ENCODE results near the gene TRAFD1. TPM values are rescaled to one million over a fixed set of nuclear protein-coding genes. Genes with fewer than 3 reads are reported as not detected.
A peak's percentile ranks its signal among the peaks of the same experiment; 100 is the strongest.

The TRAFD1 gene
- total RNA-seq, 4 donors from 2014 or later: 44.6 to 88.1 (median 54.6) TPM

GRCh38 chr12:112175361-112176155, 50.2 kb downstream of the TRAFD1 start:
- TF ChIP-seq CTCF (IDR thresholded peaks at IDR 0.05) (no peak), POLR2AphosphoS5 (IDR thresholded peaks at IDR 0.05) (no peak), EP300 (IDR thresholded peaks at IDR 0.05) (no peak), POLR2A (IDR thresholded peaks at IDR 0.05) (no peak)
- H3K9me3 ChIP-seq: no peaks in the 10 kb centered on the region
- no peak for DNase-seq (ENCODE audit: low spot score in 2 of 2)
- no peaks in the 10 kb centered on the region for H3K27me3 ChIP-seq
- no peak overlapping the region for H3K4me3 ChIP-seq
- peaks cover 93% of the 10 kb centered on the region for H3K36me3 ChIP-seq
- no peaks in the 10 kb centered on the region for H3K4me1 ChIP-seq
- H3K27ac ChIP-seq: no peak overlapping the region
- 88% methylated on average over 20 of the region's 20 CpGs for WGBS

- no peaks in the 10 kb centered on the region for H3K4me1 ChIP-seq
- 83% methylated on average over 11 of the region's 11 CpGs for WGBS
- H3K27ac ChIP-seq: no peak overlapping the region
- no peaks in the 10 kb centered on the region for H3K9me3 ChIP-seq
- DNase-seq (ENCODE audit: low spot score in 2 of 2): no peak
- peaks cover 93% of the 10 kb centered on the region for H3K36me3 ChIP-seq
- no peaks in the 10 kb centered on the region for H3K27me3 ChIP-seq
- H3K4me3 ChIP-seq: no peak overlapping the region
- TF ChIP-seq CTCF (IDR thresholded peaks at IDR 0.05) (no peak), EP300 (IDR thresholded peaks at IDR 0.05) (no peak), POLR2AphosphoS5 (IDR thresholded peaks at IDR 0.05) (no peak), POLR2A (IDR thresholded peaks at IDR 0.05) (no peak)
These were observed 51.1 kb downstream of the TRAFD1 start for GRCh38 chr12:112176321-112177010.

GRCh38 chr12:112178796-112179195, 53.4 kb downstream of the TRAFD1 start:
- Histone ChIP-seq H3K36me3 (peaks cover 88% of the 10 kb centered on the region), H3K4me1 (no peaks in the 10 kb centered on the region), H3K27me3 (no peaks in the 10 kb centered on the region), H3K9me3 (no peaks in the 10 kb centered on the region), H3K27ac (no peak overlapping the region), H3K4me3 (no peak overlapping the region)
- 100% methylated on average over 6 of the region's 15 CpGs for WGBS
- DNase-seq (ENCODE audit: low spot score in 2 of 2): peak in 1 of 2 donors; percentile 43
- TF ChIP-seq EP300 (IDR thresholded peaks at IDR 0.05) (no peak), POLR2A (IDR thresholded peaks at IDR 0.05) (no peak), CTCF (IDR thresholded peaks at IDR 0.05) (no peak), POLR2AphosphoS5 (IDR thresholded peaks at IDR 0.05) (no peak)

- Histone ChIP-seq H3K27ac (no peak overlapping the region), H3K9me3 (no peaks in the 10 kb centered on the region), H3K36me3 (peaks cover 88% of the 10 kb centered on the region), H3K4me1 (no peaks in the 10 kb centered on the region), H3K4me3 (no peak overlapping the region), H3K27me3 (no peaks in the 10 kb centered on the region)
- 88% methylated on average over 8 of the region's 11 CpGs for WGBS
- TF ChIP-seq EP300 (IDR thresholded peaks at IDR 0.05) (no peak), POLR2AphosphoS5 (IDR thresholded peaks at IDR 0.05) (no peak), POLR2A (IDR thresholded peaks at IDR 0.05) (no peak)
- peak in 1 of 2 donors; percentile 54 for DNase-seq (ENCODE audit: low spot score in 2 of 2)
These were observed 54.0 kb downstream of the TRAFD1 start for GRCh38 chr12:112179341-112179740.

GRCh38 chr12:112179916-112180315, 54.6 kb downstream of the TRAFD1 start:
- WGBS: 77% methylated on average over 2 of the region's 2 CpGs
- peak in 1 of 2 donors; percentile 41 for DNase-seq (ENCODE audit: low spot score in 2 of 2)
- no peak for TF ChIP-seq POLR2A (IDR thresholded peaks at IDR 0.05)
- no peak for TF ChIP-seq EP300 (IDR thresholded peaks at IDR 0.05)
- no peak for TF ChIP-seq POLR2AphosphoS5 (IDR thresholded peaks at IDR 0.05)
- TF ChIP-seq CTCF (IDR thresholded peaks at IDR 0.05): no peak
- Histone ChIP-seq H3K4me3 (no peak overlapping the region), H3K9me3 (no peaks in the 10 kb centered on the region), H3K27me3 (no peaks in the 10 kb centered on the region), H3K36me3 (peaks cover 88% of the 10 kb centered on the region), H3K27ac (no peak overlapping the region), H3K4me1 (peaks cover under 1% of the 10 kb centered on the region)

All from suprapubic skin (tissue), 4 donors.